Keratinocyte (primary cell): ENCODE data around the gene ARHGAP9. TPM values are rescaled to one million over a fixed set of nuclear protein-coding genes. Genes with fewer than 3 reads are reported as not detected.
"Not testable (repeated sequence)": the region's sequence is repeated elsewhere in the genome, so short reads cannot be mapped to it uniquely, and the experiment has no call there.

Experiments
- DNase-seq: peaks from one replicate; pipeline ENCODE4 v3.0.0-alpha.2; 2011; ENCODE audit warnings: low read depth, missing footprints, low spot score
- FAIRE-seq: peaks from 2 replicates; lab custom pipeline; 2011; peaks lifted over from hg19 to GRCh38; lab: Jason Lieb, UNC
- H2AFZ ChIP-seq: 2 replicates; pipeline ENCODE4 v1.6.0; 2012; ENCODE audit warnings: low read length, control low read depth, inconsistent platforms; ENCODE audit not compliant: control insufficient read depth
- H3K27ac ChIP-seq: 2 replicates; pipeline ENCODE4 v1.5.1; 2011; ENCODE audit warnings: low read length; ENCODE audit not compliant: control insufficient read depth, insufficient read depth
- H3K27me3 ChIP-seq: 3 replicates; pipeline ENCODE4 v1.6.0; 2011; ENCODE audit warnings: low read length; ENCODE audit not compliant: control insufficient read depth, insufficient read depth; ENCODE audit errors: extremely low read depth
- H3K36me3 ChIP-seq, 2 experiments: 2 replicates in 1 of 2; 3 replicates in 1 of 2; pipeline ENCODE4 v1.5.1; 2011; ENCODE audit warnings: low read length in 2 of 2, mild to moderate bottlenecking in 1 of 2; ENCODE audit not compliant: control insufficient read depth in 2 of 2, insufficient read depth in 2 of 2; ENCODE audit errors: extremely low read depth in 1 of 2
- H3K4me1 ChIP-seq: 3 replicates; pipeline ENCODE4 v1.5.1; 2011; ENCODE audit warnings: low read length; ENCODE audit not compliant: control insufficient read depth, insufficient read depth; ENCODE audit errors: extremely low read depth
- H3K4me2 ChIP-seq: 3 replicates; pipeline ENCODE4 v1.6.0; 2011; ENCODE audit warnings: low read depth, low read length; ENCODE audit not compliant: control insufficient read depth, insufficient read depth; ENCODE audit errors: extremely low read depth
- H3K4me3 ChIP-seq, 3 experiments: fragments of 200-600 bp in 1 of 3; sonication (generic) in 1 of 3; 2 replicates in 2 of 3; 3 replicates in 1 of 3; pipeline ENCODE4 v1.5.1; 2011 to 2016; ENCODE audit warnings: low read length in 3 of 3, mild to moderate bottlenecking in 3 of 3, control low read depth in 2 of 3, inconsistent platforms in 1 of 3, low read depth in 1 of 3, mixed read lengths in 1 of 3, mixed run types in 1 of 3, moderate library complexity in 1 of 3; ENCODE audit not compliant: control insufficient read depth in 2 of 3, insufficient read depth in 2 of 3; ENCODE audit errors: extremely low read depth in 1 of 3
- H3K79me2 ChIP-seq: 2 replicates; pipeline ENCODE4 v1.6.0; 2012; ENCODE audit warnings: low read length; ENCODE audit not compliant: control insufficient read depth, insufficient read depth
- H3K9ac ChIP-seq: 3 replicates; pipeline ENCODE4 v1.6.0; 2011; ENCODE audit warnings: low read length; ENCODE audit not compliant: control insufficient read depth, insufficient read depth; ENCODE audit errors: extremely low read depth
- H3K9me1 ChIP-seq: 3 replicates; pipeline ENCODE4 v1.6.0; 2011; ENCODE audit warnings: low read length; ENCODE audit not compliant: control insufficient read depth, insufficient read depth; ENCODE audit errors: extremely low read depth
- H3K9me3 ChIP-seq: 2 replicates; pipeline ENCODE4 v1.5.1; 2012; ENCODE audit warnings: low read depth, low read length; ENCODE audit not compliant: control insufficient read depth
- H4K20me1 ChIP-seq: 3 replicates; pipeline ENCODE4 v1.6.0; 2011; ENCODE audit warnings: low read length; ENCODE audit not compliant: control insufficient read depth, insufficient read depth; ENCODE audit errors: extremely low read depth
- CTCF ChIP-seq, 3 experiments: IDR thresholded peaks in 1 of 3; conservative IDR thresholded peaks in 1 of 3; optimal IDR thresholded peaks in 1 of 3; 2 replicates in 2 of 3; 3 replicates in 1 of 3; pipeline versions ENCODE3 to v1.5.1; 2011; ENCODE audit warnings: low read length in 3 of 3, mild to moderate bottlenecking in 3 of 3, moderate library complexity in 2 of 3, control low read depth in 1 of 3, inconsistent platforms in 1 of 3; ENCODE audit not compliant: insufficient read depth in 2 of 3; ENCODE audit errors: extremely low read depth in 1 of 3
- EZH2 ChIP-seq: IDR thresholded peaks from one replicate; pipeline ENCODE4 v1.6.1; 2012; ENCODE audit warnings: inconsistent platforms, mild to moderate bottlenecking, low read length, moderate library complexity
- dilution Hi-C: fragments of 300-500 bp; cut with MboI; formaldehyde crosslinking; loops from one replicate; pipeline ENCODE4 v1.7.0; 2020; ENCODE audit warnings: low sequenced_read_pairs; ENCODE audit not compliant: extremely low pct_ligation_motif_present
- polyA plus RNA-seq, 5 experiments: library from polyadenylated mRNA; depleted of rRNA in 3 of 5; stranded (reverse) in 3 of 5; stranded (forward) in 1 of 5; unstranded in 1 of 5; fragments of >200 nt; gene quantifications; 1 replicate in 1 of 5; 2 replicates in 3 of 5; 3 replicates in 1 of 5; pipeline versions ENCODE4 v1.2.1 to v1.2.3, GENCODE V29; 2011 to 2012; ENCODE audit warnings: missing spikeins in 2 of 5, low read depth in 1 of 5, low replicate concordance in 1 of 5
- small RNA-seq, 3 experiments: library from RNA; depleted of rRNA; stranded (forward); fragments of <200 nt; gene quantifications; one replicate each; pipeline ENCODE3, GENCODE V24; 2012; ENCODE audit warnings: low read depth in 3 of 3, low replicate concordance in 1 of 3; ENCODE audit not compliant: insufficient read length in 3 of 3

Gene ARHGAP9
- polyA plus RNA-seq, 1 donor (not counting 4 experiments of a cell fraction or from before 2014, with no cell fraction given), result not detected

GRCh38 chr12:57428965-57429364 lies 50.7 kb downstream of the ARHGAP9 start:
- Histone ChIP-seq H3K27me3 (no peaks in the 10 kb centered on the region), H3K27ac (peak overlapping the region; percentile 93), H3K4me2 (peak overlapping the region; percentile 100), H4K20me1 (no peaks in the 10 kb centered on the region), H3K36me3 (peaks cover 0 to 9% of the 10 kb centered on the region in 2 experiments), H3K79me2 (peaks cover 37% of the 10 kb centered on the region), H3K9ac (peak overlapping the region; percentile 93), H2AFZ (no peak overlapping the region), H3K4me3 (peak overlapping the region in 1 of 3 experiments; percentile 78), H3K4me1 (peaks cover 9% of the 10 kb centered on the region), H3K9me3 (no peaks in the 10 kb centered on the region), H3K9me1 (no peaks in the 10 kb centered on the region)
- TF ChIP-seq EZH2 (no peak), CTCF (optimal IDR thresholded peaks at IDR 0.05 in 1 of 3, IDR thresholded peaks at IDR 0.05 in 1 of 3, conservative IDR thresholded peaks at IDR 0.05 in 1 of 3; ENCODE audit: extremely low read depth in 1 of 3, insufficient read depth in 2 of 3, low read length in 3 of 3) (no peak)
- dilution Hi-C loops, result no loop called here
- DNase-seq (no peak), FAIRE-seq (no peak)

GRCh38 chr12:57426948-57427347 lies 52.7 kb downstream of the ARHGAP9 start:
- dilution Hi-C loops, FAIRE-seq: not testable (repeated sequence)
- peaks cover 37% of the 10 kb centered on the region for H3K79me2 ChIP-seq

More at GRCh38 chr12:57426948-57427347, 52.7 kb downstream of the ARHGAP9 start:
- H3K4me1 ChIP-seq, H4K20me1 ChIP-seq, H3K27me3 ChIP-seq, H3K4me3 ChIP-seq, H3K36me3 ChIP-seq, H3K4me2 ChIP-seq, DNase-seq, H3K9me3 ChIP-seq, H2AFZ ChIP-seq, H3K9me1 ChIP-seq, H3K9ac ChIP-seq, H3K27ac ChIP-seq: not testable (repeated sequence)

Small RNA genes lying within 50 kb of the gene (small RNA-seq; reads per million reads assigned to genes)
- 0 reads per million in 3 experiments for gene MIR616

Other genes with a start within 250 kb of the ARHGAP9 start
- gene STAC3, start 228.7 kb downstream of the ARHGAP9 start, polyA plus RNA-seq, result 0.27 to 0.94 TPM (median 0.62 TPM) in 3 replicates
- 8.1 to 13.4 TPM (median 11.1 TPM) in 3 replicates for gene R3HDM2, start 48.8 kb downstream of the ARHGAP9 start, polyA plus RNA-seq
- 0.04 TPM in 1 of 3 replicates, not detected in the others for gene INHBC, start 45.1 kb downstream of the ARHGAP9 start, polyA plus RNA-seq
- not detected in 3 replicates for gene INHBE, start 24.6 kb downstream of the ARHGAP9 start, polyA plus RNA-seq
- gene GLI1, start 20.1 kb downstream of the ARHGAP9 start, polyA plus RNA-seq, result 1.0 to 1.4 TPM (median 1.2 TPM) in 3 replicates
- 92.9 to 137 TPM (median 125 TPM) in 3 replicates for gene MARS1, start 8.2 kb upstream of the ARHGAP9 start, polyA plus RNA-seq
- 7.8 to 25.6 TPM (median 23.6 TPM) in 3 replicates for gene DDIT3, start 40.6 kb upstream of the ARHGAP9 start, polyA plus RNA-seq
- gene MBD6, start 43.0 kb upstream of the ARHGAP9 start, polyA plus RNA-seq, result 1.8 to 5.4 TPM (median 2.2 TPM) in 3 replicates
- 109 to 158 TPM (median 132 TPM) in 3 replicates for gene DCTN2, start 67.3 kb upstream of the ARHGAP9 start, polyA plus RNA-seq
- 0.01 to 0.10 TPM (median 0.05 TPM) in 3 replicates for gene KIF5A, start 70.2 kb upstream of the ARHGAP9 start, polyA plus RNA-seq
- gene PIP4K2C, start 111.3 kb upstream of the ARHGAP9 start, polyA plus RNA-seq, result 73.5 to 109 TPM (median 93.6 TPM) in 3 replicates
- gene DTX3, start 125.0 kb upstream of the ARHGAP9 start, polyA plus RNA-seq, result 2.6 to 5.4 TPM (median 3.5 TPM) in 3 replicates
- 0.12 to 0.26 TPM (median 0.26 TPM) in 3 replicates for gene ARHGEF25, start 131.6 kb upstream of the ARHGAP9 start, polyA plus RNA-seq
- gene B4GALNT1, start 153.3 kb upstream of the ARHGAP9 start, polyA plus RNA-seq, result 0.08 to 0.37 TPM (median 0.08 TPM) in 3 replicates
- gene OS9, start 214.3 kb upstream of the ARHGAP9 start, polyA plus RNA-seq, result 82.2 to 96.9 TPM (median 95.1 TPM) in 3 replicates